ENCODE measurements around the gene VRK3.
"Not testable (repeated sequence)": the region's sequence is repeated elsewhere in the genome, so short reads cannot be mapped to it uniquely, and the experiment has no call there.

The VRK3 gene

GRCh38 chr19:50025022-50025793 lies at the start of gene VRK3:
Gene VRK3 (minus strand): TSS chr19:50025372. CDS start chr19:50016162, 9,210 bp downstream.
- peak; percentile 97 for ATAC-seq
- Mint-ChIP-seq H3K9me3 (peaks cover 2% of the 10 kb centered on the region), H3K27me3 (no peaks in the 10 kb centered on the region), H3K4me1 (peaks cover 45% of the 10 kb centered on the region), H3K27ac (peak within 1 kb of the TSS; percentile 92), H3K36me3 (peaks cover 23% of the 10 kb centered on the region), H3K4me3 (peak within 1 kb of the TSS; percentile 99)

- H3K4me1 Mint-ChIP-seq, H3K9me3 Mint-ChIP-seq, H3K36me3 Mint-ChIP-seq, ATAC-seq, H3K4me3 Mint-ChIP-seq, H3K27ac Mint-ChIP-seq: not testable (repeated sequence)
- peaks cover 34% of the 10 kb centered on the region for H3K27me3 Mint-ChIP-seq
These were observed 43.2 kb upstream of the VRK3 start for GRCh38 chr19:50068382-50068781.

GRCh38 chr19:50067575-50067974 lies 42.4 kb upstream of the VRK3 start:
- Mint-ChIP-seq H3K27me3 (peaks cover 28% of the 10 kb centered on the region), H3K36me3 (no peaks in the 10 kb centered on the region), H3K4me1 (no peaks in the 10 kb centered on the region), H3K27ac (no peak overlapping the region), H3K9me3 (no peaks in the 10 kb centered on the region), H3K4me3 (no peak overlapping the region)
- ATAC-seq: no peak

- H3K4me3 Mint-ChIP-seq: no peak overlapping the region
- ATAC-seq: no peak
- H3K9me3 Mint-ChIP-seq: no peaks in the 10 kb centered on the region
- H3K27ac Mint-ChIP-seq: no peak overlapping the region
- no peaks in the 10 kb centered on the region for H3K4me1 Mint-ChIP-seq
- H3K27me3 Mint-ChIP-seq: peaks cover 42% of the 10 kb centered on the region
- H3K36me3 Mint-ChIP-seq: no peaks in the 10 kb centered on the region
These were observed 40.8 kb upstream of the VRK3 start for GRCh38 chr19:50065938-50066337.

- Mint-ChIP-seq H3K4me1 (no peaks in the 10 kb centered on the region), H3K36me3 (no peaks in the 10 kb centered on the region), H3K9me3 (peaks cover 13% of the 10 kb centered on the region), H3K27me3 (peaks cover 45% of the 10 kb centered on the region), H3K27ac (no peak overlapping the region), H3K4me3 (no peak overlapping the region)
- no peak for ATAC-seq
These were observed 36.5 kb upstream of the VRK3 start for GRCh38 chr19:50061650-50062049.

GRCh38 chr19:50060107-50060506 lies 34.9 kb upstream of the VRK3 start:
- peaks cover 13% of the 10 kb centered on the region for H3K9me3 Mint-ChIP-seq
- H3K4me3 Mint-ChIP-seq: no peak overlapping the region
- no peaks in the 10 kb centered on the region for H3K4me1 Mint-ChIP-seq
- no peak overlapping the region for H3K27ac Mint-ChIP-seq
- no peak for ATAC-seq
- no peaks in the 10 kb centered on the region for H3K36me3 Mint-ChIP-seq
- peaks cover 31% of the 10 kb centered on the region for H3K27me3 Mint-ChIP-seq

- ATAC-seq: no peak
- Mint-ChIP-seq H3K9me3 (peaks cover 13% of the 10 kb centered on the region), H3K27me3 (peaks cover 23% of the 10 kb centered on the region), H3K36me3 (no peaks in the 10 kb centered on the region), H3K27ac (no peak overlapping the region), H3K4me1 (no peaks in the 10 kb centered on the region), H3K4me3 (no peak overlapping the region)
These were observed 33.9 kb upstream of the VRK3 start for GRCh38 chr19:50059045-50059444.

- ATAC-seq: no peak
- Mint-ChIP-seq H3K4me1 (no peaks in the 10 kb centered on the region), H3K27me3 (peaks cover 23% of the 10 kb centered on the region), H3K36me3 (no peaks in the 10 kb centered on the region), H3K27ac (no peak overlapping the region), H3K9me3 (peaks cover 13% of the 10 kb centered on the region), H3K4me3 (no peak overlapping the region)
These were observed 33.3 kb upstream of the VRK3 start for GRCh38 chr19:50058425-50058824.

GRCh38 chr19:50053119-50053518 lies 27.9 kb upstream of the VRK3 start:
- H3K9me3 Mint-ChIP-seq: no peaks in the 10 kb centered on the region
- H3K27me3 Mint-ChIP-seq: no peaks in the 10 kb centered on the region
- ATAC-seq: no peak
- H3K4me3 Mint-ChIP-seq: no peak overlapping the region
- H3K36me3 Mint-ChIP-seq: peaks cover 8% of the 10 kb centered on the region
- peaks cover 20% of the 10 kb centered on the region for H3K4me1 Mint-ChIP-seq
- H3K27ac Mint-ChIP-seq: no peak overlapping the region

GRCh38 chr19:50051964-50052363 lies 26.8 kb upstream of the VRK3 start:
- H3K4me3 Mint-ChIP-seq: no peak overlapping the region
- H3K36me3 Mint-ChIP-seq: peaks cover 17% of the 10 kb centered on the region
- H3K4me1 Mint-ChIP-seq: peaks cover 20% of the 10 kb centered on the region
- H3K9me3 Mint-ChIP-seq: peaks cover 3% of the 10 kb centered on the region
- ATAC-seq: no peak
- no peaks in the 10 kb centered on the region for H3K27me3 Mint-ChIP-seq
- H3K27ac Mint-ChIP-seq: no peak overlapping the region

- peaks cover 23% of the 10 kb centered on the region for H3K36me3 Mint-ChIP-seq
- not testable (repeated sequence) for H3K27me3 Mint-ChIP-seq, ATAC-seq, H3K9me3 Mint-ChIP-seq
- peak overlapping the region; percentile 80 for H3K4me3 Mint-ChIP-seq
- peaks cover 20% of the 10 kb centered on the region for H3K4me1 Mint-ChIP-seq
- peak overlapping the region; percentile 50 for H3K27ac Mint-ChIP-seq
These were observed 26.2 kb upstream of the VRK3 start for GRCh38 chr19:50051228-50051895.

- H3K4me3 Mint-ChIP-seq: peak overlapping the region; percentile 80
These were observed 25.4 kb upstream of the VRK3 start for GRCh38 chr19:50050406-50051227.

GRCh38 chr19:50047671-50048070 lies 22.5 kb upstream of the VRK3 start:
- Mint-ChIP-seq H3K27ac (no peak overlapping the region), H3K4me3 (no peak overlapping the region), H3K4me1 (peaks cover 20% of the 10 kb centered on the region), H3K36me3 (peaks cover 59% of the 10 kb centered on the region), H3K27me3 (no peaks in the 10 kb centered on the region), H3K9me3 (peaks cover 21% of the 10 kb centered on the region)
- no peak for ATAC-seq

More at GRCh38 chr19:50050406-50051227, 25.4 kb upstream of the VRK3 start:
- H3K4me1 Mint-ChIP-seq: peaks cover 20% of the 10 kb centered on the region
- peaks cover 7% of the 10 kb centered on the region for H3K9me3 Mint-ChIP-seq
- H3K36me3 Mint-ChIP-seq: peaks cover 30% of the 10 kb centered on the region
- peak; percentile 96 for ATAC-seq
- H3K27ac Mint-ChIP-seq: peak overlapping the region; percentile 50
- no peaks in the 10 kb centered on the region for H3K27me3 Mint-ChIP-seq

- H3K9me3 Mint-ChIP-seq: peaks cover 22% of the 10 kb centered on the region
- H3K4me1 Mint-ChIP-seq: peaks cover 25% of the 10 kb centered on the region
- ATAC-seq: no peak
- H3K27ac Mint-ChIP-seq: no peak overlapping the region
- H3K4me3 Mint-ChIP-seq: no peak overlapping the region
- H3K36me3 Mint-ChIP-seq: peaks cover 67% of the 10 kb centered on the region
- H3K27me3 Mint-ChIP-seq: no peaks in the 10 kb centered on the region
These were observed 21.7 kb upstream of the VRK3 start for GRCh38 chr19:50046649-50047503.
